Renal pelvis (tissue), 4 donors: ENCODE measurements around the gene EPOP. TPM values are rescaled to one million over a fixed set of nuclear protein-coding genes. Genes with fewer than 3 reads are reported as not detected.

Experiments
- DNase-seq: peaks from one replicate; pipeline ENCODE4 v3.0.0-alpha.2; 2013
- polyA plus RNA-seq, 3 donors: library from polyadenylated mRNA; unstranded; fragments of 120-200 nt; gene quantifications; one replicate each; pipeline ENCODE4 v1.2.1, GENCODE V29; 2013; ENCODE audit not compliant: insufficient read length in 3 of 3

Gene EPOP
- polyA plus RNA-seq, 3 donors: 1.6 to 1.7 (median 1.7) TPM

GRCh38 chr17:38707678-38708351 is 33.1 kb upstream of the EPOP start:
- DNase-seq: no peak

- DNase-seq: no peak
Observed at GRCh38 chr17:38706505-38707216, 31.9 kb upstream of the EPOP start.

- DNase-seq: no peak
Observed at GRCh38 chr17:38705803-38706504, 31.2 kb upstream of the EPOP start.

GRCh38 chr17:38705523-38705802 is 30.7 kb upstream of the EPOP start:
- no peak for DNase-seq

- DNase-seq: peak; percentile 87
Observed at GRCh38 chr17:38704606-38705522, 30.1 kb upstream of the EPOP start, which contains the start of gene MLLT6. TSS of gene MLLT6 (plus strand) at chr17:38705273. CDS start at chr17:38705633, 360 bp downstream.

GRCh38 chr17:38703742-38704605 is 29.2 kb upstream of the EPOP start:
- peak; percentile 93 for DNase-seq

- DNase-seq: no peak
Observed at GRCh38 chr17:38702916-38703741, 28.4 kb upstream of the EPOP start.

- DNase-seq: peak; percentile 88
Observed at GRCh38 chr17:38702166-38702915, 27.6 kb upstream of the EPOP start.

GRCh38 chr17:38701504-38702165 is 26.9 kb upstream of the EPOP start:
- DNase-seq: no peak

- DNase-seq: no peak
Observed at GRCh38 chr17:38698760-38699159, 24.0 kb upstream of the EPOP start.

- DNase-seq: no peak
Observed at GRCh38 chr17:38697061-38697820, 22.5 kb upstream of the EPOP start.

- no peak for DNase-seq
Observed at GRCh38 chr17:38693700-38694329, 19.1 kb upstream of the EPOP start.

- no peak for DNase-seq
Observed at GRCh38 chr17:38691154-38691553, 16.4 kb upstream of the EPOP start.

- DNase-seq: no peak
Observed at GRCh38 chr17:38690386-38690785, 15.6 kb upstream of the EPOP start.

- no peak for DNase-seq
Observed at GRCh38 chr17:38687286-38687685, 12.5 kb upstream of the EPOP start.

GRCh38 chr17:38685491-38685890 is 10.7 kb upstream of the EPOP start:
- DNase-seq: no peak

GRCh38 chr17:38681096-38681495 is 6.3 kb upstream of the EPOP start:
- DNase-seq: no peak
